PC-9 (cell line): ENCODE measurements around the gene STARD8. TPM values are rescaled to one million over a fixed set of nuclear protein-coding genes. Genes with fewer than 3 reads are reported as not detected.

Experiments used
- BruUV-seq: library from RNA; stranded (reverse); fragments of 400-500 nt; replicated peaks from 2 replicates; lab custom pipeline; 2021; lab: Mats Ljungman, UMichigan
- CTCF ChIA-PET: fragments of 300-600 bp; sonication (Branson Sonifier 250); formaldehyde crosslinking; loops from one replicate; lab custom pipeline; 2022; ENCODE audit warnings: antibody characterized with exemption; lab: Charles Lee
- POLR2A ChIA-PET: fragments of 300-600 bp; sonication (Branson Sonifier 250); formaldehyde crosslinking; loops from one replicate; lab custom pipeline; 2022; ENCODE audit warnings: antibody characterized with exemption; ENCODE audit not compliant: unreplicated experiment; lab: Charles Lee
- DNase-seq, 2 experiments: peaks; one replicate each; pipeline versions ENCODE4 v3.0.0 to v3.0.0-alpha.2; 2015 to 2022; ENCODE audit warnings: mixed read lengths in 1 of 2
- H2AFZ ChIP-seq: fragments of 200-600 bp; sonication (generic); 2 replicates; pipeline ENCODE4 v1.8.1; 2017; ENCODE audit warnings: antibody characterized with exemption
- H3F3A ChIP-seq: fragments of 200-600 bp; sonication (generic); 2 replicates; pipeline ENCODE4 v1.8.1; 2017; ENCODE audit warnings: antibody characterized with exemption, mild to moderate bottlenecking, low read depth; ENCODE audit not compliant: insufficient read depth
- H3K27ac ChIP-seq: fragments of 200-600 bp; sonication (generic); 2 replicates; pipeline ENCODE4 v1.6.1; 2016; ENCODE audit warnings: mixed run types
- H3K27me3 ChIP-seq: fragments of 200-600 bp; sonication (generic); 2 replicates; pipeline ENCODE4 v1.6.1; 2016; ENCODE audit warnings: low read depth, mixed run types; ENCODE audit not compliant: insufficient read depth
- H3K36me3 ChIP-seq: fragments of 200-600 bp; sonication (generic); 2 replicates; pipeline ENCODE4 v1.6.1; 2016; ENCODE audit warnings: low read depth, mixed run types
- H3K4me1 ChIP-seq: fragments of 200-600 bp; sonication (generic); replicated peaks from 2 replicates; pipeline ENCODE4 v1.6.1; 2016; ENCODE audit warnings: mixed run types; ENCODE audit not compliant: insufficient read depth
- H3K4me2 ChIP-seq: fragments of 200-600 bp; sonication (generic); 2 replicates; pipeline ENCODE4 v1.6.1; 2017; ENCODE audit warnings: mixed run types
- H3K4me3 ChIP-seq: fragments of 200-600 bp; sonication (generic); 2 replicates; pipeline ENCODE4 v1.6.1; 2016; ENCODE audit warnings: mixed run types
- H3K79me2 ChIP-seq: fragments of 200-600 bp; sonication (generic); 2 replicates; pipeline ENCODE4 v1.6.1; 2017; ENCODE audit warnings: low read depth, mixed run types
- H3K9me2 ChIP-seq: fragments of 200-600 bp; sonication (generic); 2 replicates; pipeline ENCODE4 v1.8.1; 2017; ENCODE audit warnings: mild to moderate bottlenecking; ENCODE audit not compliant: insufficient read depth
- H3K9me3 ChIP-seq: fragments of 200-600 bp; sonication (generic); 2 replicates; pipeline ENCODE4 v1.8.1; 2016; ENCODE audit warnings: low read depth; ENCODE audit not compliant: insufficient read depth
- H4K20me1 ChIP-seq: fragments of 200-600 bp; sonication (generic); 2 replicates; pipeline ENCODE4 v1.8.1; 2017; ENCODE audit not compliant: insufficient read depth
- CTCF ChIP-seq: fragments of 200-600 bp; sonication (generic); conservative IDR thresholded peaks from 2 replicates; pipeline ENCODE4 v1.6.1; 2017; ENCODE audit warnings: mixed run types, antibody characterized with exemption, mild to moderate bottlenecking, moderate library complexity
- EZH2 ChIP-seq: fragments of 200-600 bp; sonication (generic); IDR thresholded peaks from 2 replicates; pipeline ENCODE4 v1.8.0; 2017; ENCODE audit warnings: antibody characterized with exemption, low read depth
- intact Hi-C: fragments of 100-400 bp; cut with micrococcal nuclease; formaldehyde crosslinking; loops from one replicate; pipeline ENCODE4 v1.10.0; 2022; ENCODE audit not compliant: unreplicated experiment
- total RNA-seq: library from RNA; stranded (reverse); gene quantifications from 2 replicates; pipeline ENCODE4 v1.2.3, GENCODE V29; 2021

STARD8 gene
- total RNA-seq, 1 experiment from 2014 or later: 2.2 TPM

- H3K9me3 ChIP-seq: no peaks in the 10 kb centered on the region
- POLR2A ChIA-PET: no interaction called here
- H2AFZ ChIP-seq: no peak overlapping the region
- H3K4me3 ChIP-seq: no peak overlapping the region
- no peaks in the 10 kb centered on the region for H3F3A ChIP-seq
- no peak overlapping the region for H3K4me2 ChIP-seq
- H3K36me3 ChIP-seq: no peaks in the 10 kb centered on the region
- no peak for DNase-seq
- no peak overlapping the region for H3K27ac ChIP-seq
- no peak for TF ChIP-seq CTCF
- no peak for TF ChIP-seq EZH2
- intact Hi-C loops: no loop called here
- no peaks in the 10 kb centered on the region for H4K20me1 ChIP-seq
- CTCF ChIA-PET: no interaction called here
- no peaks in the 10 kb centered on the region for H3K79me2 ChIP-seq
- H3K27me3 ChIP-seq: peaks cover 3% of the 10 kb centered on the region; the same call in 1 of the 2 replicates
- BruUV-seq: no TSS peak
- H3K9me2 ChIP-seq: no peaks in the 10 kb centered on the region
- H3K4me1 ChIP-seq: no peaks in the 10 kb centered on the region
These were observed 115.3 kb downstream of the STARD8 start for GRCh38 chrX:68762766-68763165.

GRCh38 chrX:68763481-68763880, 116.0 kb downstream of the STARD8 start:
- Histone ChIP-seq H3K4me3 (no peak overlapping the region), H2AFZ (no peak overlapping the region), H3K4me2 (no peak overlapping the region), H3K36me3 (no peaks in the 10 kb centered on the region), H3K27ac (no peak overlapping the region), H3K4me1 (no peaks in the 10 kb centered on the region), H3F3A (no peaks in the 10 kb centered on the region), H3K79me2 (no peaks in the 10 kb centered on the region), H3K9me3 (no peaks in the 10 kb centered on the region), H3K27me3 (peaks cover 3% of the 10 kb centered on the region; the same call in 1 of the 2 replicates), H4K20me1 (no peaks in the 10 kb centered on the region), H3K9me2 (no peaks in the 10 kb centered on the region)
- BruUV-seq: no TSS peak
- ChIA-PET CTCF (no interaction called here), POLR2A (no interaction called here)
- intact Hi-C loops: no loop called here
- no peak for DNase-seq
- TF ChIP-seq EZH2 (no peak), CTCF (no peak)

Other genes with a start within 250 kb of the STARD8 start
- gene OPHN1, start 214.2 kb upstream of the STARD8 start, total RNA-seq: 9.3 and 11.6 TPM in 2 replicates
- 46.1 and 49.1 TPM in 2 replicates for gene YIPF6, start 148.6 kb upstream of the STARD8 start, total RNA-seq
- gene EFNB1, start 181.4 kb downstream of the STARD8 start, total RNA-seq: 31.1 and 35.2 TPM in 2 replicates